ENCODE results near the gene SPRR2G. TPM values are rescaled to one million over a fixed set of nuclear protein-coding genes. Genes with fewer than 3 reads are reported as not detected.
"Not testable (repeated sequence)": the region's sequence is repeated elsewhere in the genome, so short reads cannot be mapped to it uniquely, and the experiment has no call there.

The SPRR2G gene
- polyA plus RNA-seq (ENCODE audit: insufficient read depth in 1 of 5, insufficient read length in 5 of 5, low replicate concordance in 1 of 5): not detected
- long read RNA-seq, donor 1: 0 reads
- long read RNA-seq, donor 2: 0 reads
- long read RNA-seq, donor 3: 0 reads
- long read RNA-seq, donor 4: 0 reads
- long read RNA-seq, donor 5: 0 reads
- long read RNA-seq, donor 6: 0 reads
- long read RNA-seq, donor 7: 0 reads
- long read RNA-seq, donor 8: 0 reads

DNA sequence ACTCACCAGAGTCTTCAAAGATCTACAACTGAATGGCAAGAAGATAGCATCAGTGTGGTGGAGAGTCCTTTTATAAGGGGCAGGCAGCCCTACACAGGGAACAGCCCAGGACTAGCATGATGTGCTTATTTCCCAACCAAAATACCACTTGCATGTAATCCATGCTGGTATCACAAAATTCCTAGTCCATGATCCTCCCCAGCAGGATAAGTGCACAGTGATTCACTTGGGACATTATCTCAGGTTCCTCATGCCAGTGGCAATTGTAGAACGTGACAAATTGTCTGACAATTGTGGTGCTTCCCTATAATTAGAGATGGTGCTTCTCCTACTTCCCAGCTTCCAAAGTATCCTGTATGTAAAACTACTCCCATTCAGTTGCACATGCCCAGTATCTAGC is at the start of gene SPRR2G:
Gene SPRR2G, minus strand, starts transcription at position 45 of the 400 bp plus-strand sequence. CDS start 780 bp downstream, outside the sequence.
- DNase-seq: no peak

DNA sequence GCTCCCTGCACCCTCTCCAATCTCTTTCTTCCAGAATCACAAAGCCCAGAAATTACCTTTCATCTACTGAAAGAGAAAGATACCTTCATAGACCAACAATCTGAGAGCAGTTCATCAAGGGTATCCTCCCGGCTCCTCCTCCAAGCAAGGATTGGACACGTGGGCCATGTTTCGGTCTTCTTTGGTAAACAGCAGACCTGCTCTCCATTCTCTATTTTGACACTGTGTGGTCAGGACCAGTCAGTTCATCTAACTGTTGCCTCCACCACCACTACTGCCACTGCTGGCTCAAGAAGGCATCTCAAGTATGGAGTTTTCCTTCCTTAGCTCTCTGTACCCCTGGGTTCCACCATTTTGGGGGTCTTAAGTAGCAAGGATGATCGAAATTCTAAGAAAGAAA is 44.5 kb upstream of the SPRR2G start:
- no peak for DNase-seq

DNA sequence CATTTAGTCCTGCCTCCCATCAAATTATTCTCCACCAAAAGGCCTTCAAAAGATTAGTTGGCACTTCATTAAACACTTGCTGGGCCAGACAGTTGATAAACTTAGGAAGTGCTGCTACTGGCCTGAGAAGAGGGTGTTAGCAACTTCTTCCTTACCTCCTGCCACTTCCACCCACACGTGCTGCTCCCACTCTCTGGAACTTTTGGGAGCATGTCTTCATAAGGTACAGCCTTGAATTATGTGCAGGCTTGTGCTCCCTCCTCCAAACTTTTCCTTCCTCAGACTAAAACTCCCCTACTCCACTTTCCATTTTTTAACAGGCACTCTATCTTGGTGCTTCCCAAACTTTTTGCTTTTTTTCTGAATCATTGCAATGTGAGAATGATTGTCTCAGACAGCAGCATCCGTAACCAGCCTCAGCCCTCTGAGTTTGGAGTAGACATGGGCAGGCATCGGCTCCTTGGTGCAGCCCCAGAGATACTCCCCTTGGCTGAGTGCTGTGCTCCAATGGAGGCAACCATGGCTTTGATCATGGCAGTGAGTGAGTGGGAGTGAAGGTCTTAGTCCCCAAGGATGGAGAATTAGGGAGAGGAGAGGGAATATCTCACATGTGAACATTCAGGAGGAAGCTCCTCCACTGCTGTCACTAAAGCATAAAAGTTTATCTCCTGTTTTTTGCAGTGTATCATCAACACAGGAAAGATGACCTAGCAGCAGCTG is 43.8 kb upstream of the SPRR2G start:
- DNase-seq: no peak

DNA sequence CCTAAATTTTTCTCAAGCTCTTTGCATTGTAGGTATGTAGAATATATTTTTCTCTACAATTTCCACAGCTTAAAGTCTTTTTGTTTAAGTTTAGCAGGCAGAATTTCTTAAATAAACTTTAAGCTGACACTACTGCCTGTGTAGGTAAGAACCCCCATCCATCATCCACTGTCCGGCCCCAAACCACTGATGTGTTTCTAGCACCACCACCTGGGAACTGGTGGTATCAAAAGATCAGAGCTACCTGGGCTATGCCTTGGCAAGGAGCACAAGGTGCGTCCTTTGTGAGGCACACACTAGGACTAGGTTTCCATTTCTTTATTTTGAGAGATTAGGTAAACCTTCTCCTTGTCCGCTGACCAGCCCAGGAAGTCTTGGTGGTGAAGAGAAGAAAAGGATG is 42.0 kb upstream of the SPRR2G start:
- no peak for DNase-seq

DNA sequence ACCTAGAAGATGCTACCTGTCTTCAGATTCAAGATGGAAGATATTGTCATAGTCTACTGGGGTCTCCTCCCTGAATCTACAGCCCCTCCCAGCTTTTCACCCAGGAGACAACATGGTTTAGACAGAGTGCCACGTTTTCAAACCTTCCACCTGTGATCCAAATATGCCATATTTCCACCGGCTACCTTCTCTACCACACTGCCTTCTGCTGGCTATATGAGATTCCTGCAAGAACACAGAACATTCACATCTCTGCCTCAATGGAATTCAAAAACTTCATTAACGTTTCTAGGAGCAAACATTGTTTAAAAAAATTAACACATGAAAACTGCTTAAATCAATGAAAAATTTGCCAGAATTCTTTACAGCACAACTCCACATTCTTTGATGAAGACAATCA is 39.7 kb upstream of the SPRR2G start:
- DNase-seq: no peak

DNA sequence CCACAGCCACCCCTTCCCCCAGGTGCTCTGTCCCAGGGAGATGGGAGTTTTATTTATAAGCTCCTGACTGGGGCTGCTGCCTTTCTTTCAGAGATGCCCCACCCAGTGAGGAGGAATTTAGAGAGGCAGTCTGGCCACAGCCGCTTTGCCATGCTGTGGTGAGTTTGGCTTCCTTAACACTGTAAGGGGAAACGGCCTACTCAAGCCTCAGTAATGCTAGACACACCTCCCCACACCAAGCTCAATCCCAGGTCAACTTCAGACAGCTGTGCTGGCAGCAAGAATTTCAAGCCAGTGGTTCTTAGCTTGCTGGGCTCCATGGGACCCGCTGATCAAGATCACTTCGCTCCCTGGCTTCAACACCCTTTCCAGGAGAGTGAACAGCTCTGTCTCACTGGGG is 37.6 kb upstream of the SPRR2G start:
- not testable (repeated sequence) for DNase-seq

DNA sequence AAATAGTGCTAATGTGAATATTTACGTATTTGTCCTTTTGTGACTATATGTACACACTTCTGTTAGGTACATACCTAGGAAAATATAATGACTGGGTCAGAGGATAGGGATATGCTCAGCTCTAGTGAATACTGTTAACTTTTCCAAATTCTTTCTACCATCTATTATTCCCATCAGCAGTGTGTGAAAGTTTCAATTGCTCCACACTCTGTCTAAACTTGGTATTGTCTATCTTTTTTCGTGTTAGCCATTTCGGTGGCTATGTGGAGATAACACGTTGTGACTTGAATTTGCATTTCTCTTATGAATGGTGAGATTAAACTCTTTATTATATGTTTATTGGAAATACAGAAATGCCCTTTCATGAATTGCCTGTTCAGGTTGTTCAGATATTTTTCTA is 29.9 kb upstream of the SPRR2G start:
- DNase-seq: no peak

DNA sequence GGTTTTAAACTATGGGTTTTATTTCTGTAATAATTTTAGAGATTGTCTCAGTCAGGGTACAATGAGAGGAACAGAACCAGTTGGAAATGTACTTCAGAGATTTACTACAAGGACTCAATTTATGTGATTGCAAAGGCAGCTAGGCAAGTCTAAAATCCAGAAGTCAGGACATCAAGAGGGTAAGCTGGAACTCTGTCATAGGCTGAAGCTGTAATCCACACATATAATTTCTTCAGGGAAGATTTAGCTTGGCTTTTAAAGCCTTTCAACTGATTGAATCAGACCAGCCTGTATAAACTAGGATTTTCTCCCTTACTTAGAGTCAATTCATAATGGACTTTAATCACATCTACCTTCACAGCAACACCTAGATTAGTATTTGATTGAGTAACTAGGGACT is 28.2 kb upstream of the SPRR2G start:
- DNase-seq: no peak

DNA sequence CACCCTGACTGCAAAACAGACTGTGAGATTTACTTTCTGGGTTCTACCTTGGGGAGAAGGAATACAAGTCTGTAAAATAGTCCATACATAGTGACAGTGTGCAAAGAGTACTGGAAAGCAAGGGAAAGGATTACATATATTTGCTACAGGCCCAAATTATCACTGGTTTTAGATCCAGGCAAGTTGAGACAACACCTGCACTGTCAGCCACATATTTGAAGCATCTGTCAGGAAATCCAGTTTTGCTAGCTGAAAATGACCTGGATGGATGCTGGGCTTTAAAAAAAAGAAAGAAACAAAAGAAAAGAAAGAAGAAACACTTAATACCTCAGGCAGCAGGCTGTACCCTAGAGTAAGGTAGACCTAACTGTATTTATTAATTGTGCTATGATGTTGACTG is 23.9 kb upstream of the SPRR2G start:
- no peak for DNase-seq

DNA sequence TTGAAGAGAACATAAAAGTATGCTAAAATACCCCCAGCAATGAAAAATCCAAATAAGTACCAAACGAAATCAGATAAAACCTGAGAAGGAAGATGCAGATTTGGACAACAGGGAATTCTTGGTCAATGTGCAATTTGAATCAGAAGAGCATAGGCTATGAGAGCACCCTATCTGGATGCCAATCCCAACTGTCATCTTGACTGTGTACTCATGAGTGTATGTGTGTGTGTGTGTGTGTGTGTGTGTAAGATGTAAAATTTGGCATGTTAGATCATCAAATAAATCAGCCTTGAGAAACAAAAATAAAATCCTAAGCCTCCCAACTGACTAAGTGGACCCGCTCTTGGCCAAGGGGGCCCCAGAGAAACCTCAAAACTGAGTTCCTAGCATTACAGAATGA is 18.0 kb upstream of the SPRR2G start:
- no peak for DNase-seq

DNA sequence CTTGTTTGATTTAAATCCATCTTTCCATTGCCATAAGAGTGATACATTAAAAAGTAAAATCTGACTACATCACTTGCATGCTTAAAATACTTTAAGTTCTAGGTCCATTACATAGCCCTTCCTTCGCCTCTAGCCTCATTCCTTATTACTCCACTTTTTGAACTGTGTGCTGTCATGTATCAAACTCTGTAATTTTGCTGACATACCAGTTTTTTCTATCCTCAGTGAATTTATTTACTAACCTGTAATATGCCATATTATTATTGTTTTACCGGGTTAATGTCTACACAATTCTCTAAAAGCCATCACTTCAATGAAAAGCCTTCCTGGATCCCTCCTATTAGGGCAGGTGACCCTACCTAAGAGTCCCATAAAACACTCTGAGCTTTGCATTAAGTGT is 4.9 kb upstream of the SPRR2G start:
- DNase-seq: no peak

DNA sequence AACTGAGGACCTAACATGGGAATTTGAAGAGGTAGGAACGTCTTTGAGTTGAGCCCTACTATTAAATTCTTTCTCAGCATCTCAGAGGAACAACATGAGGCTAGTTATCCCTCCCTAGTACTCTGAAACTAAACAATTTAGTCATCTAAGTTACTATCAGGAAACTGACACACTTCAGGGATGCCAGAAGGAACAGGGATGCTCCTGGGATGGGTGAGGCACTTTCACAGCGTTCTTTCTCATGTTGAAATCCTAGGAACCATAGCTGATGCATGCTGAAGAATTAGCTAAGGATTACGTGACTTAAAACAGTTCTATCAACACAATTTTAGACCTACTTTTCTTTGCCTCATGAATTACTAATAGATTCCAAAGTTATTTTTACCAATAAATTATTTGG is 1.8 kb upstream of the SPRR2G start:
- DNase-seq: no peak

DNA sequence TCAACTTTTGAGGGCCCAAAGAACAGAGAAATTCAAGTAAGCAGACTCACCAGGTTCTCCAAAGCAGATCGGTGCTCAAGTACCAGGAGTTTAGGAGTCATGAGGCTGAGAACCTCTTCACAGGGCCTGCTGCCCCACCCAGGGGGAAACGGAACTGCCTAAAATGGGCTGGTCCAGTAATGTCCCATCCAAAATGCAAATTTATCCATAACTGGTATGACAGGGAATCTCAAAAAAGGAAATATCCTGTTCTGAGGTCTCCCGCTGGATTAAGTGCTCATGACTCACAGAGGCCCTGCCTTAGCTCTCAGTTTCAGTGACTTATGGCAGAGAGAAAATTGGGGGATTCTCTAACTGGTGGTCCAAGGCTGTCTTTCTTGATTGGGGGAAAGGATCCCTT is 9.3 kb downstream of the SPRR2G start:
- no peak for DNase-seq

DNA sequence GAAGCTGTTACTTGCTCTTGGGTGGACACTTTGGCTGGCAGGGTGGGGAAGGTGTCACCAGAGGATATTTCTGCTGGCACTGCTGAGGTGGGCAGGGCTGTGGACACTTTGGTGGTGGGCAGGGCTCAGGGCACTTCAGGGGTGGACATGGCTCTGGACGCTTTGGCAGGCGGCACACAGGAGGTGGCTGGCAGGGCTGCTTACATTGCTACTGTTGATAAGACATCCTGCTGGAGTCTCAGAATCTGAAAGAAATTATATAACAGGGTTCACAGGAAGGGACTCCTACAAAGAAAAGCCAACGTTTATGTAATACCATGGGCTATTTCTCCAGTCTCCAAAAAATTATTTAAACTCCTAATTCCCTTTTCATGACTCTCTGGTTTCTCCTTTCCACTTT is 10.2 kb downstream of the SPRR2G start:
- no peak for DNase-seq

DNA sequence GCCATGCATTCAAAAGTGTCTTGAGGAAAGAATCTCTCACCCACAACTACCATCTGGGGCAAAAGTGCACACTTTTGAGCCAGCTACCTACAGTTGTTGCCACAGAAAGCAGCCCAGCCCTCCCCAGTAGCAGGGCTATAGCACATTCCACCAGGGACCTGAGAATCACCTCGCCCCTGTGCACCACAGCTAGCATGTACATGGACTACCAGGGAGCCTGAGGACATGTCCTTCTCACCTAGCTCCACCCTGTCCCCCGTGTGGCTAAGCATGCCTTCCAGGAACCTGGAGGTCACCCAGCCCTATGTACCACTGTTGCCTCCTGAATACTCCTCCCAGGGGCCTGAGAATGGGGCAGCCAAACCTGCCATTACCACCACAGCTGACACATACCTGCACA is 16.9 kb downstream of the SPRR2G start:
- DNase-seq: no peak

DNA sequence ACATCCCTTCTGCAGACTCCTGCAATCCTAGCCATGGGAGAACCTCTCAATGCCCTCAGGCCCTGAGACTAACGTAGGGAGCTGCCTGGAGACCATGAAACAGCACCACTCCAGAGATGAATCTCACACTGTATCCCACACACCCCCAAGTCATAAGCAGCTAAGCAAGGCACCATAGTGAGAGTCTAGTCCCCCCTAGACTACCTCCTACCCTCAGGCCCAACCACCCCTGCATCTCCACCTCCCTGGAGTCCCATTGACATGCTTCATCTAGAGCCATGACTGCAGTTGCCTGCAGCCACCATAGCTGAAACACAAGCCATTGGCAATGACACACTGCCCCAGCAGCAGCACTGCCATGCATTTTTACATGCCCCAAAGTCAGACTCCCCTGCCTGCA is 17.4 kb downstream of the SPRR2G start:
- DNase-seq: no peak

DNA sequence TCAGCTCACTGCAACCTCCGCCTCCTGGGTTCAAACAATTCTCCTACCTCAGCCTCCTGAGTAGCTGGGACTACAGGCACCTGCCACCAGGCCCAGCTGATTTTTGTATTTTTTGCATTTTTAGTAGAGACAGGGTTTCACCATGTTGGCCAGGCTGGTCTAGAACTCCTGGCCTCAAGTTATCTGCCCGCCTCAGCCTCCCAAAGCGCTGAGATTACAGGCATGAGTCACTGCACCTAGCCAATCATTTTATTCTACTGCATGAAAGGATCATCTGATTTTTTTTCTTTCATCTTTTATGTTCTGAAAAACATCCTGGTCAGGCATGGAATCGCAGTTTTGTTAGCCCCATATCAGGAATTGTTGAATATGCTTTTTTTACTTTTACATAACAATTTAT is 22.0 kb downstream of the SPRR2G start:
- DNase-seq: not testable (repeated sequence)

DNA sequence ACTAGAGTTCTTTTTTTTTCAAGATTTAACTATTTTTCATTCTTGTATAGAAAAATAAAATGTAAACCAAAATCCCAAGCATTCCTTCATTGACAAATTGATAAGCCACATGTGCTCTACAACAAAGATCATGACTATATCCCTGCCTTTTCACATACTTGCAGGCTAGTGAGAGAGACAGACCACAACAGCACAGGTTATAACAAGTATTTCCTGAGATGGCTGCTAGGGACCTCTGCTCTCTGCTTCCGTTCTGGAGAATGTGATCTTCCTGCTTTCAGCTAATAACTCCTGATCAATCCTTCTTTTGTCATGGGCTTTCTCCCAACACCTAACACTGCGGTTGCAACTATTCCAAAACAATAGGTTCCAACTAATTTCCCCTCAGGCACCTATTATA is 23.4 kb downstream of the SPRR2G start:
- DNase-seq: no peak

DNA sequence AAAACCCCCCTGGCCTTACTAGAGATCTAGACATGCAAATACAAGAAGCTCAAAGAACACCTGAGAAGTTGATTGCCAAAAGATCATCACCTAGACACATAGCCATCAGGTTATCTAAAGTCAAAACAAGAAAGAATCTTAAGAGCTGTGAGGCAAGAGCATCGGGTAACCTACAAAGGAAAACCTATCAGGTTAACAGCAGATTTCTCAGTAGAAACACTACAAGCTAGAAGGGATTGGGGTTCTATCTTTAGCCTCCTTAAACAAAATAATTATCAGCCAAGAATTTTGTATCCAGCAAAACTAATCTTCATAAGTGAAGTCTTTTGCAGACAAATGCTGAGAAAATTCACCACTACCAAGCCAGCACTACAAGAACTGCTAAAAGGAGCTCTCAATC is 25.2 kb downstream of the SPRR2G start:
- no peak for DNase-seq

DNA sequence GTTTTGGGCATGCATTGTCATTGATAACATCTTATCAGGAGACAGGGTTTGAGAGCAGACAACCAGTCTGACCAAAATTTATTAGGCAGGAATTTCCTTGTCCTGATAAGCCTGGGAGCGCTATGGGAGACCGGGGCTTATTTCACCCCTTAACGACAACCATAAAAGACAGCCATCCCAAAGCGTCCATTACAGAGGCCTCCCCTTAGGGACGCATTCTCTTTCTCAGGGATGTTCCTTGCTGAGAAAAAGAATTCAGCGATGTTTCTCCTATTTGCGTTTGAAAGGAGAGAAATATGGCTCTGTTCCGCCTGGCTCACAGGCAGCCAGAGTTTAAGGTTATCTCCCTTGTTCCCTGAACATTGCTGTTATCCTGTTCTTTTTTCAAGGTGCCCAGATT is 26.9 kb downstream of the SPRR2G start:
- DNase-seq: not testable (repeated sequence)

DNA sequence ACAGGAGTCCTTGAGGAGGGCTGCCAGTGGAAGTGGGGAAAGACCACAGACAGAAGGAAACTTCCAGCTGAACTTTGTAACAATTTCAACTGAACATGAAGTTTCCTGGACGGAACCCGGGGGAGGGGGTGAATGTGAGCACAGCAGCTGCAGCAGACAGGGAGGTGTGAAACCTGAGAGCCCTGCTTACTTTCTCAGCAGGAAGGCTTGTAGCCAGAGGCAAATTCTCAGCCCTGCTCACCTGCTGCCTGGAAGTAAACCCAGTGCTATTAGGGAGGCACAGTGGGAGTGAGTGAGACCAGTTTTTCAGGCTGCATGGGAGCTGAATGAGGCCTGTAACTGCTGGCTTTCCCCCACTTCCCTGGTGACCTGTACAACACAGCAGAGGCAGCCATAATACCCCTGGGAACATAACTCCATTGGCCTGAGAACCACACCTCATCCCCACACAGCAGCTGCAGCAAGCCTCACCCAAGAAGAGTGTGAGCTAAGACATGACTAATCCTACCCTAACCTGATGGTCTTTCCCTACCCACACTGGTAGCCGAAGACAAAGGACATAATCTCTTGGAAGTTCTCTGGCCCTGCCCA is 27.8 kb downstream of the SPRR2G start:
- DNase-seq: no peak

DNA sequence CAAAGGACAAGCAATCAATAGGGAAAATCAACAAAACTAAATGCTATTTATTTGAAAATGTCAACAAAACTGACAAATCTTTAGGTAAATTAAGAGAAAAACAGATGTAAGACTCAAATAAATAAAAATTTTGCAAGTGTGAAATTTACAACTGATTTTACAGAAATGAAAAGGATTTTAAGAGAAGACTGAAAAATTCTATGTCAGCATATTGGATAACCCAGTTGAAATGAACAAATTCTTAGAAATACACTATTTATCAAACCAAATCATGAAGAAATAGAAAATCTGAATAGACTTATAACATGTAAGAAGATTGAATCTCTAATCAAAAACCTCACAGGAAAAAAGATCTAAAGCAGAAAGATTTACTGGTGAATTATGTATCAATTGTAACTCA is 29.7 kb downstream of the SPRR2G start:
- DNase-seq: no peak

DNA sequence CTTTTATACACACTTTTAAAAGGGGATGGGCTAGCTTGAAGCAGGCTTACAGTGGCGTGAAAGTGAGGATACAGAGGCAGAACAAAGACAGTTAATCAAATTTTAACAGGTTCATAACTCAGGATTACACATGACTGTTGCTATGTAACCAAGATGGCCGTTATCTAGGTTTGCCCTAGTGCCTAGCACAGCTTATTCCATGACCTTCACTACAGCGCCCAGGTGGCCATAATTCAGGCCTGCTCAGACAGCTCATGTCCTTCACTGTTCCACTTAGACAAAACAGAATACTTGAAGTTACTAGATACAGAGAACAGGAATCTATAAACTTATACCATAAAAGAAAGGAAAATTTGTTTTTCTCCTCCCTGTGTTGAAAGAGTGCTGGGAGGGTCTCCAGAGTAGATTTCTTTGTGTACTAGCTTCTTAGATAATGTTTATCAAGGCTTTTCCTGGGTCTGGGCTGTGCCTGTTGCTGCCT is 31.2 kb downstream of the SPRR2G start:
- no peak for DNase-seq

All from right lung (tissue), 10 donors.